Measurements from ENCODE around the gene ZCCHC7.
A peak's percentile ranks its signal among the peaks of the same experiment; 100 is the strongest.
"Not testable (repeated sequence)": the region's sequence is repeated elsewhere in the genome, so short reads cannot be mapped to it uniquely, and the experiment has no call there.

ZCCHC7 gene

DNA sequence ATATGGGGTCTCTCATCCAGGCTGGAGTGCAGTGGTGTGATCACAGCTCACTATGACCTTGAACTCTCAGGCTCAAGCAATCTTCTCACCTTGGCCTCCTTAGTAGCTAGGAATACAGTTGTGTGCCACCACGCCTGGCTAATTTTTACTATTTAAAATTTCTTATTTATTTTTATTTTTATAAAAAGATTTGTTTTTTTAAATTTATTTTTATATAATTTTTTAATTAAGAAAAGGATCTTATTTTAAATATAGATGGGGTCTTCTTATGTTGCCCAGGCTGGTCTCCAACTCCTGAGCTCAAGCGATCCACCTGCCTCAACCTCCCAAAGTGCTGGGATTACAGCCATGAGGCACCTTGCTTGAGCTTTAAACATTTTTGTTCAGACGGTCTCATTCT, 2.4 kb upstream of the ZCCHC7 start:
- Histone ChIP-seq H3K27me3 (ENCODE audit: control insufficient read depth in 5 of 5, insufficient read depth in 4 of 5, low read length in 5 of 5) (no peaks in the 10 kb centered on the region), H3K4me3 (ENCODE audit: low read depth in 1 of 5, low read length in 5 of 5) (no peak overlapping the region), H3K9ac (ENCODE audit: low read length in 5 of 5) (no peak overlapping the region), H3K9me3 (ENCODE audit: control insufficient read depth in 5 of 5, low read length in 5 of 5) (no peaks in the 10 kb centered on the region), H3K4me1 (ENCODE audit: control insufficient read depth in 5 of 5, insufficient read depth in 5 of 5, low read length in 5 of 5) (peaks cover 2 to 21% (median 19%) of the 10 kb centered on the region in 5 donors), H3K27ac (ENCODE audit: low read depth, low read length) (no peak overlapping the region), H3K36me3 (ENCODE audit: control insufficient read depth in 5 of 5, insufficient read depth in 5 of 5, low read length in 5 of 5) (no peaks in the 10 kb centered on the region)

DNA sequence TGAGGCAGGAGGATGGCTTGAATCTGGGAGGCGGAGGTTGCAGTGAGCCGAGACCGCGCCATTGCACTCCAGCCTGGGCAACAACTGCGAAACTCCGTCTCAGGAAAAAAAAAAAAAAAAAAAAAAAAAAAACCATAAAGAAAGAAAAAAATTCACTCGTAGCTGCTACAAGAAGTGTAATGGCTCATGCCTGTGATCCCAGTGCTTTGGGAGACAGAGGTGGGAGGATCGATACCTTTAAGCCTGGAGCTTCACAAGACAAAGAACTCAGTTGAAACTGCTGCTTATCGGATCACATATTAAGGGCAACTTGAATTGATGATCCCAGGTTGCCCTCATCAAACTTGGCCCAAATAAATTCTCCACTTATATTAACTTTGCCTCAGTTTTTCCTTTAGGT, 1.0 kb upstream of the ZCCHC7 start:
- H3K27ac ChIP-seq (ENCODE audit: low read depth, low read length) = peak overlapping the region; percentile 87
- peak overlapping the region in 1 of 5 donors; percentile 88 for H3K9ac ChIP-seq (ENCODE audit: low read length in 5 of 5)
- H3K4me1 ChIP-seq (ENCODE audit: control insufficient read depth in 5 of 5, insufficient read depth in 5 of 5, low read length in 5 of 5) = peaks cover 2 to 24% (median 19%) of the 10 kb centered on the region in 5 donors
- H3K27me3 ChIP-seq (ENCODE audit: control insufficient read depth in 5 of 5, insufficient read depth in 4 of 5, low read length in 5 of 5) = no peaks in the 10 kb centered on the region
- H3K4me3 ChIP-seq (ENCODE audit: low read depth in 1 of 5, low read length in 5 of 5) = peak overlapping the region in 3 of 5 donors; percentile 68 to 87 (median 80)
- no peaks in the 10 kb centered on the region for H3K36me3 ChIP-seq (ENCODE audit: control insufficient read depth in 5 of 5, insufficient read depth in 5 of 5, low read length in 5 of 5)
- H3K9me3 ChIP-seq (ENCODE audit: control insufficient read depth in 5 of 5, low read length in 5 of 5) = no peaks in the 10 kb centered on the region

DNA sequence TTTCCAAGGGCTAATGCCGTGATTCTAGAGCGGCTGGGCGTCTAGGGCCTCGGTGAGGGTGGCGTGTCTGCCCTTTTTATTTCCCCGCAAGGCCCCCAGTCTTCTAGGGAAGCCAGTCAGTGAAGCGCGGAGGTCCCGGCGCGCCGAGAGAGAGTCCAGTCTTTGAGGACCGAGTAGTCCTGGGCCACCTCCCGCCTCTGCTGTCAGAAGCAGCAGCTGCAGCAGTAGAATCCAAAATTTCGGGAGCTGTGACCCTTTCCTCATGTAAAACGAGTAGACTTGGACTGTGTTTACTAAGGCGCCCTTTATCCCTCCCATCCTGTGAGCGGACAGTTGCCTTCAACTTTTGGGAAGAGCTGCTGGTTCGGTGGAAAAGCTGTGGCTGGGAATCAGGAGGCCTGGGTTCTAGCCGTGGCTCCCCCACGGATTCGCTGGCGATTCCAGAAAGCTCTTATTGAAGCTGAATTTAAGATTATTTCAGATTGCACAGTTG, 515 bp downstream of the ZCCHC7 start:
- H3K4me1 ChIP-seq (ENCODE audit: control insufficient read depth in 5 of 5, insufficient read depth in 5 of 5, low read length in 5 of 5) = peaks cover 2 to 24% (median 19%) of the 10 kb centered on the region in 5 donors
- H3K36me3 ChIP-seq (ENCODE audit: control insufficient read depth in 5 of 5, insufficient read depth in 5 of 5, low read length in 5 of 5); H3K9me3 ChIP-seq (ENCODE audit: control insufficient read depth in 5 of 5, low read length in 5 of 5); H3K27me3 ChIP-seq (ENCODE audit: control insufficient read depth in 5 of 5, insufficient read depth in 4 of 5, low read length in 5 of 5): not testable (repeated sequence)
- peak overlapping the region; percentile 87 for H3K27ac ChIP-seq (ENCODE audit: low read depth, low read length)
- peak overlapping the region; percentile 82 to 95 (median 91) for H3K9ac ChIP-seq (ENCODE audit: low read length in 5 of 5)
- H3K4me3 ChIP-seq (ENCODE audit: low read depth in 1 of 5, low read length in 5 of 5) = peak overlapping the region; percentile 68 to 87 (median 86)

DNA sequence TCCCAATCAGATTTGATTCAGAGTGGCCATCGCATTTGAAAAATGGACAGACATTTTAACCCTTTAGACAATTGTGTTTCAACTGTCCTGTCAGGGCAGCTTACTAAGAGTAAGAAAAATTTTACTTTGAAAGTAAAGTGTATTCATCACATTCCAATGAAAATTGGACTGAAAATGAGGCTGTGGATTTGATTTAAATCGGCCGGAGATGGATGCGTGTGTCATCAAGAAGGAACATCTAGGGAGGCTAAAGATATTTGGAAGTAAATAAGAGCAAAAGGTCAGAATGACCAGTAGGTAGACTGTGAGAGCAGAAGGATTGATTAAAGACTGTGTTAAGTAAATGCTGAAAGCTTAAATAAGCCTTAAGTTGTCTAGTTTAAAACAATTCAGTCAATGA, 1.5 kb downstream of the ZCCHC7 start:
- H3K4me1 ChIP-seq (ENCODE audit: control insufficient read depth in 5 of 5, insufficient read depth in 5 of 5, low read length in 5 of 5) = peaks cover 2 to 24% (median 19%) of the 10 kb centered on the region in 5 donors
- peaks cover under 1 to 8% (median 4%) of the 10 kb centered on the region in 5 donors for H3K36me3 ChIP-seq (ENCODE audit: control insufficient read depth in 5 of 5, insufficient read depth in 5 of 5, low read length in 5 of 5)
- no peaks in the 10 kb centered on the region for H3K27me3 ChIP-seq (ENCODE audit: control insufficient read depth in 5 of 5, insufficient read depth in 4 of 5, low read length in 5 of 5)
- peak overlapping the region in 2 of 5 donors; percentile 39 to 95 for H3K9ac ChIP-seq (ENCODE audit: low read length in 5 of 5)
- H3K9me3 ChIP-seq (ENCODE audit: control insufficient read depth in 5 of 5, low read length in 5 of 5) = no peaks in the 10 kb centered on the region
- peak overlapping the region in 1 of 5 donors; percentile 27 for H3K4me3 ChIP-seq (ENCODE audit: low read depth in 1 of 5, low read length in 5 of 5)
- H3K27ac ChIP-seq (ENCODE audit: low read depth, low read length) = no peak overlapping the region

DNA sequence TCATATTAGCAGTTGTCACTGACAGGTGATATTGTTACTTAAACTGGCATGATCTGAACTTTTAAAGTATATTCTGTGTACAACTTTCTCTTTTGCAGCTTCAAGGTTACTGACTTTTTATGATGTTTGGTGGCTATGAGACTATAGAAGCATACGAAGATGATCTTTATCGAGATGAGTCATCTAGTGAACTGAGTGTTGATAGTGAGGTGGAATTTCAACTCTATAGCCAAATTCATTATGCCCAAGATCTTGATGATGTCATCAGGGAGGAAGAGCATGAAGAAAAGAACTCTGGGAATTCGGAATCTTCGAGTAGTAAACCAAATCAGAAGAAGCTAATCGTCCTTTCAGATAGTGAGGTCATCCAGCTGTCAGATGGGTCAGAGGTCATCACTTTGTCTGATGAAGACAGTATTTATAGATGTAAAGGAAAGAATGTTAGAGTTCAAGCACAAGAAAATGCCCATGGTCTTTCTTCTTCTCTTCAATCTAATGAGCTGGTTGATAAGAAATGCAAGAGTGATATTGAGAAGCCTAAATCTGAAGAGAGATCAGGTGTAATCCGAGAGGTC, 5.9 kb downstream of the ZCCHC7 start:
- Histone ChIP-seq H3K27ac (ENCODE audit: low read depth, low read length) (no peak overlapping the region), H3K9me3 (ENCODE audit: control insufficient read depth in 5 of 5, low read length in 5 of 5) (no peaks in the 10 kb centered on the region), H3K27me3 (ENCODE audit: control insufficient read depth in 5 of 5, insufficient read depth in 4 of 5, low read length in 5 of 5) (no peaks in the 10 kb centered on the region), H3K36me3 (ENCODE audit: control insufficient read depth in 5 of 5, insufficient read depth in 5 of 5, low read length in 5 of 5) (peaks cover 5 to 21% (median 10%) of the 10 kb centered on the region in 5 donors), H3K4me1 (ENCODE audit: control insufficient read depth in 5 of 5, insufficient read depth in 5 of 5, low read length in 5 of 5) (peaks cover 2 to 15% (median 9%) of the 10 kb centered on the region in 5 donors), H3K4me3 (ENCODE audit: low read depth in 1 of 5, low read length in 5 of 5) (no peak overlapping the region), H3K9ac (ENCODE audit: low read length in 5 of 5) (no peak overlapping the region)

DNA sequence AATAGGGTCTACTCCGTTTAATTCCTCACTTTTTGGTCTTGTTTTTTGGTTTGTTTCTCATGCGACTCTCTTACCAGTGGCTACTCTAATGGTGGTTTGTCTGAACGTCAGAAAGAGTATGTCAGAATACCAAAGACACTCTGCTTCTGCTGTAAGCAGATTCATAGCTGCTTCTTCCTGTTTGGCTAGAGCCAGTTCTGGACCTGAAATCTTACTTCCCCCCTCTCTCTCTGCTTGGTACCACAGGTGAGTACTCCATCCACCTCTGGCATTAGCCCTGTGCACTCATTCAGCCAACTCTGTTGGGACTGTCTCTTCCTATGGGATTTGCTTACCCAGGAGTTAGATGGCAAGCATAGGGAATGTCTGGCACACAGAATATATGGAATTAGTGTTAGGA, 6.6 kb downstream of the ZCCHC7 start:
- H3K4me1 ChIP-seq (ENCODE audit: control insufficient read depth in 5 of 5, insufficient read depth in 5 of 5, low read length in 5 of 5) = peaks cover 0 to 8% (median 2%) of the 10 kb centered on the region in 5 donors
- H3K4me3 ChIP-seq (ENCODE audit: low read depth in 1 of 5, low read length in 5 of 5) = no peak overlapping the region
- H3K9ac ChIP-seq (ENCODE audit: low read length in 5 of 5) = no peak overlapping the region
- peaks cover 5 to 21% (median 11%) of the 10 kb centered on the region in 5 donors for H3K36me3 ChIP-seq (ENCODE audit: control insufficient read depth in 5 of 5, insufficient read depth in 5 of 5, low read length in 5 of 5)
- H3K9me3 ChIP-seq (ENCODE audit: control insufficient read depth in 5 of 5, low read length in 5 of 5) = no peaks in the 10 kb centered on the region
- no peak overlapping the region for H3K27ac ChIP-seq (ENCODE audit: low read depth, low read length)
- H3K27me3 ChIP-seq (ENCODE audit: control insufficient read depth in 5 of 5, insufficient read depth in 4 of 5, low read length in 5 of 5) = no peaks in the 10 kb centered on the region

DNA sequence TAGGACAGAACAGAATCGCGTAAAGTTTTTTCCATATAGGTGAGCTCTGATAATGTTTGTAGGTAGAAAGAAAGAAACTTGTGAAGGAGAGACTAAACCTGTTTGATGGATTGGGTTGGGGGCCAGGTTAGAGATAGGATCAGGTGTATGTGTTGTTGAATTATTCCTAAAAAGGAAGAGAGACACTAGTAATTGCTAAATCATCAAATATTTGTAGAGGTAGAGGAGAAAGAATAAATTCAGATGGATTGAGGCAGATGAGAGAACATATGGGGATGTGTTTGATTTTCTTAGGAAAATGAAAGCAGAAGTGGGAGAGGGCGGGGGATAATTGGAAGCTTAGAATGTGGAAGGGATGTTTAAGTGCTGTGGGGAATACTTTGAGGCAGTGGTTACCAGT, 7.7 kb downstream of the ZCCHC7 start:
- Histone ChIP-seq H3K9ac (ENCODE audit: low read length in 5 of 5) (no peak overlapping the region), H3K27ac (ENCODE audit: low read depth, low read length) (no peak overlapping the region), H3K36me3 (ENCODE audit: control insufficient read depth in 5 of 5, insufficient read depth in 5 of 5, low read length in 5 of 5) (peaks cover 5 to 21% (median 15%) of the 10 kb centered on the region in 5 donors), H3K9me3 (ENCODE audit: control insufficient read depth in 5 of 5, low read length in 5 of 5) (no peaks in the 10 kb centered on the region), H3K4me1 (ENCODE audit: control insufficient read depth in 5 of 5, insufficient read depth in 5 of 5, low read length in 5 of 5) (peaks cover 0 to 2% (median 0%) of the 10 kb centered on the region in 5 donors), H3K27me3 (ENCODE audit: control insufficient read depth in 5 of 5, insufficient read depth in 4 of 5, low read length in 5 of 5) (no peaks in the 10 kb centered on the region), H3K4me3 (ENCODE audit: low read depth in 1 of 5, low read length in 5 of 5) (no peak overlapping the region)

DNA sequence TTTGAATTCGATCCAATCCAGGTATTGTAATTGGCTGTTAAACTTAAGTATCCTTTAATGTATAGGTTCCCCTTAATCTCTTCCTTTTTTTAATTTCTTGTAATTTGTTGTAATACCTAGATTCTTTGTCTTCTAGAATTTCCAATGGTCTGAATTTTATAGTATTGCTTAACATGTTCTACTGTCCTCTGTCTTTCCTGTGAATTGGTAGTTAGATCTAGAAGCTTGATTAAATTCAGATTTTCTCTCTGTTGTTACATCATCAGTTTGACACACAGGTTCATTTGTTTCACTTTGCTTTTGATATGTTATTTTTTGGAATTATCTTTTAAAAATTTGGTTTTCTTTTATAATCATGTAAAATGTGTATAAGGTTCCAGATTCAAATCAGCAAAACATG, 13.8 kb downstream of the ZCCHC7 start:
- no peak overlapping the region for H3K27ac ChIP-seq (ENCODE audit: low read depth, low read length)
- H3K36me3 ChIP-seq (ENCODE audit: control insufficient read depth in 5 of 5, insufficient read depth in 5 of 5, low read length in 5 of 5) = peaks cover 0 to 9% (median 7%) of the 10 kb centered on the region in 5 donors
- peaks cover 0 to 3% (median 0%) of the 10 kb centered on the region in 5 donors for H3K4me1 ChIP-seq (ENCODE audit: control insufficient read depth in 5 of 5, insufficient read depth in 5 of 5, low read length in 5 of 5)
- H3K27me3 ChIP-seq (ENCODE audit: control insufficient read depth in 5 of 5, insufficient read depth in 4 of 5, low read length in 5 of 5) = no peaks in the 10 kb centered on the region
- no peaks in the 10 kb centered on the region for H3K9me3 ChIP-seq (ENCODE audit: control insufficient read depth in 5 of 5, low read length in 5 of 5)
- no peak overlapping the region for H3K4me3 ChIP-seq (ENCODE audit: low read depth in 1 of 5, low read length in 5 of 5)
- H3K9ac ChIP-seq (ENCODE audit: low read length in 5 of 5) = no peak overlapping the region

DNA sequence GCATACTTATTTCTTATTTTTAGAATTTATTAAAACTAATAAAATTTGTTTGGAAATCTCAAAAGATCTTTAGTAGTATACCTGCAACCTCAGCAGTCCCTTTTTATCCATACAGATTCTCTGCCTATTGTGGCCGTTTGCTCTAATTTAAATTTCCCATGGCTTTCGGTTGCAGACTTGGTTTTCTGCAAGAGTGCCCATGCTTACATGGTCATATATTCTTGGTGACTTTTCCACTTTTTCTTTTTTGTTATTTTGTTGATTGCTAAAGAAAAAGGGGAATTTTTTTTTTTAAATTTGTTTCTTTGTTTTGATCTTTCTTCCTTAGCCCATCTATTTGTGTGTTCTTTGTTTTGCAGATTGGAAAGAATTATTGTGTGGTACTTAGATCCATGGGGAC, 20.6 kb downstream of the ZCCHC7 start:
- Histone ChIP-seq H3K27ac (ENCODE audit: low read depth, low read length) (no peak overlapping the region), H3K27me3 (ENCODE audit: control insufficient read depth in 5 of 5, insufficient read depth in 4 of 5, low read length in 5 of 5) (no peaks in the 10 kb centered on the region), H3K4me1 (ENCODE audit: control insufficient read depth in 5 of 5, insufficient read depth in 5 of 5, low read length in 5 of 5) (peaks cover 0 to 5% (median 0%) of the 10 kb centered on the region in 5 donors), H3K36me3 (ENCODE audit: control insufficient read depth in 5 of 5, insufficient read depth in 5 of 5, low read length in 5 of 5) (peaks cover 0 to 5% (median 0%) of the 10 kb centered on the region in 5 donors), H3K9ac (ENCODE audit: low read length in 5 of 5) (no peak overlapping the region), H3K9me3 (ENCODE audit: control insufficient read depth in 5 of 5, low read length in 5 of 5) (no peaks in the 10 kb centered on the region), H3K4me3 (ENCODE audit: low read depth in 1 of 5, low read length in 5 of 5) (no peak overlapping the region)

DNA sequence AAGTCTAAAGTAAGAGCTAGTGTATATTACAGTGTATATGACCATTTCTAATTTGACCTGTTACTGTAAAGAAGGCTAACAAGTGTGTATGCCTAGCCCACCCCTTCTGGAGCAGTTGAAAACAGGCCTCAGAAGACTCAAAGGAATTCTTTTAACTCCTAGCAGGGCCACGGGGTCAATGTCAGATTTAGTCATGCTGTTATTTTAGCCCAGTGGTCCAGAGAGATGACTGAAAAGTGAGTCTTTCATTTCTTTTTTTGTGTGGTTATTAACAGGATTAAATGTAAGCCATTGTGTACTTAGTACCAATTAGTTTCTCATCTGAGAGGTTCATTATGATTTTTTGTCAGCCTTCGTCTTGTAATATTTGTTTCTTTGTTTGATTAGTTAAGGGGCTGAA, 24.4 kb downstream of the ZCCHC7 start:
- Histone ChIP-seq H3K27ac (ENCODE audit: low read depth, low read length) (no peak overlapping the region), H3K36me3 (ENCODE audit: control insufficient read depth in 5 of 5, insufficient read depth in 5 of 5, low read length in 5 of 5) (peaks cover 0 to 6% (median 0%) of the 10 kb centered on the region in 5 donors), H3K9ac (ENCODE audit: low read length in 5 of 5) (no peak overlapping the region), H3K4me3 (ENCODE audit: low read depth in 1 of 5, low read length in 5 of 5) (no peak overlapping the region), H3K27me3 (ENCODE audit: control insufficient read depth in 5 of 5, insufficient read depth in 4 of 5, low read length in 5 of 5) (no peaks in the 10 kb centered on the region), H3K9me3 (ENCODE audit: control insufficient read depth in 5 of 5, low read length in 5 of 5) (no peaks in the 10 kb centered on the region), H3K4me1 (ENCODE audit: control insufficient read depth in 5 of 5, insufficient read depth in 5 of 5, low read length in 5 of 5) (peaks cover 0 to 5% (median 0%) of the 10 kb centered on the region in 5 donors)
